Measurements from ENCODE around the gene PKP4.
"Not testable (repeated sequence)": the region's sequence is repeated elsewhere in the genome, so short reads cannot be mapped to it uniquely, and the experiment has no call there.

Gene PKP4

GRCh38 chr2:158473300-158473699 is 16.5 kb downstream of the PKP4 start:
- not testable (repeated sequence) for DNase-seq

- DNase-seq: no peak
Measured at GRCh38 chr2:158473719-158474392, 17.1 kb downstream of the PKP4 start.

GRCh38 chr2:158474526-158475011 is 17.8 kb downstream of the PKP4 start:
- not testable (repeated sequence) for DNase-seq

GRCh38 chr2:158477202-158477601 is 20.4 kb downstream of the PKP4 start:
- DNase-seq: no peak

- no peak for DNase-seq
Measured at GRCh38 chr2:158478237-158478636, 21.5 kb downstream of the PKP4 start.

- DNase-seq: no peak
Measured at GRCh38 chr2:158478816-158479215, 22.1 kb downstream of the PKP4 start.

- no peak for DNase-seq
Measured at GRCh38 chr2:158481116-158481515, 24.4 kb downstream of the PKP4 start.

GRCh38 chr2:158482594-158482993 is 25.8 kb downstream of the PKP4 start:
- DNase-seq: no peak

GRCh38 chr2:158484892-158485556 is 28.3 kb downstream of the PKP4 start:
- no peak for DNase-seq

GRCh38 chr2:158486150-158486969 is 29.6 kb downstream of the PKP4 start:
- no peak for DNase-seq

GRCh38 chr2:158486970-158487325 is 30.2 kb downstream of the PKP4 start:
- no peak for DNase-seq

GRCh38 chr2:158487419-158487818 is 30.7 kb downstream of the PKP4 start:
- DNase-seq: no peak

- DNase-seq: no peak
Measured at GRCh38 chr2:158488442-158489216, 31.9 kb downstream of the PKP4 start.

GRCh38 chr2:158489366-158490112 is 32.8 kb downstream of the PKP4 start:
- DNase-seq: no peak

- DNase-seq: no peak
Measured at GRCh38 chr2:158491072-158491471, 34.3 kb downstream of the PKP4 start.

GRCh38 chr2:158493458-158493857 is 36.7 kb downstream of the PKP4 start:
- DNase-seq: no peak

- DNase-seq: no peak
Measured at GRCh38 chr2:158495175-158495574, 38.4 kb downstream of the PKP4 start.

- DNase-seq: peak; percentile 72 to 76
Measured at GRCh38 chr2:158496986-158497385, 40.2 kb downstream of the PKP4 start.

GRCh38 chr2:158497486-158497885 is 40.7 kb downstream of the PKP4 start:
- DNase-seq: peak; percentile 28 to 33

- no peak for DNase-seq
Measured at GRCh38 chr2:158498043-158498748, 41.4 kb downstream of the PKP4 start.

- DNase-seq: peak in 1 of 2 experiments; percentile 18
Measured at GRCh38 chr2:158498749-158499136, 42.0 kb downstream of the PKP4 start.

Data from NCI-H526 (cell line).